ENCODE results near the gene URB1.

URB1 gene

DNA sequence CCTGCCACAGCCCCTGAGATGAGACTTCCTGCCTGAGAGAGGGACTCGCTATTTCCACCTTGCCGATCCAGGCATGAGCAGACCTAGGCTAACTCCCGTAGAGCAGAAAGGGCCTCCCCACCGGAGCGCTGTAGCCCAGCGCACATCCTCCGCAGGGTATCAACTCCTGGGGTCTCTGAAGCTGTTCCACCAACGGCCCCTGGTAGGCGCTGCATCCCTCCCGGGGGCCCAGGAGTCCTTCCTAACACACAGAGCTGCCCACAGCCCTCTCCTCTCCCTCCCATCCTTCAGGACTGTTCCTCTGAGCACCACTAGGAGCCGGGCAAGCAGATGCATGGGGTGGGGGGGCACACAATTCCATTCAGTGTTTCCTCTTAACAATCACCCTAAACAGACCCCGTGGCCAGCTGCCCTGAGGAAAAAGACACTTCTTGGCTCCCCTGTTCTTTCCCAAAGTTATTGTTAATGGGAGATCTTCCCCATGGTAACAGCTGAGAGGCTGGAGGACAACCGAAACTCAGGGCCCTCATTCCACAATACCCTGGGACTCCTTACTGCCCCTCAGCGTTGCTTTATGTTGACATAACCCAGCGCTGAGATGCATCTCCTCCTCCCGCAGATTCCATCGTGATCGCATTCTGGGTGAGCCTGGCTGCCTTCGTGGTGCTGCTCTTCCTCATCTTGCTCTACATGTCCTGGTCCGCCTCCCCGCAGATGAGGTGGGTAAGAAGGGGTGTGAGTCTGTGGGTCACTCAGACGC lies 86.6 kb downstream of the URB1 start:
- TF ChIP-seq POLR2AphosphoS5 (IDR thresholded peaks at IDR 0.05; ENCODE audit: low read depth, low read length) (no peak), FOXP2 (optimal IDR thresholded peaks at IDR 0.05; ENCODE audit: borderline replicate concordance, extremely low read depth, extremely low read length, insufficient read depth) (no peak), SIN3A (IDR thresholded peaks at IDR 0.05; ENCODE audit: borderline replicate concordance, insufficient read depth, low read length) (no peak), REST (IDR thresholded peaks at IDR 0.05; ENCODE audit: insufficient read depth in 1 of 2, low read depth in 2 of 2, low read length in 2 of 2) (no peak), TAF1 (IDR thresholded peaks at IDR 0.05; ENCODE audit: borderline replicate concordance, insufficient read depth, low read length) (no peak)

DNA sequence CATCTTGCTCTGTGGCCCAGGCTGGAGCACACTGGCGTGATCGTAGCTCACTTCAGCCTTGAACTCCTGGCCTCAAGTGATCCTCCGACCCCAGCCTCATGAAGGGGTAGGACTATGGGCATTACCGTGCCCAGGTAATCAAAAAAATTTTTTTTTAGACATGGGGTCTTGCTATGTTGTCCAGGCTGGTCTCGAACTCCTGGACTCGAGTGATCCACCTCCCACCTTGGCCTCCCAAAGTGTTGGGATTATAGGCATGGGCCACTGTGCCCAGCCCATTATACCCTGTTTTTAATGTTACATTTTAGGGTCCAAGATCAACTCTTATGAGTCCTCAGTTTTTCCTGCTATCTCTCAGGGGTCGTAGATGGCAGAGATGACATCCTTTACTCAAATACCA lies 87.8 kb downstream of the URB1 start:
- TF ChIP-seq TAF1 (IDR thresholded peaks at IDR 0.05; ENCODE audit: borderline replicate concordance, insufficient read depth, low read length) (no peak), REST (IDR thresholded peaks at IDR 0.05; ENCODE audit: insufficient read depth in 1 of 2, low read depth in 2 of 2, low read length in 2 of 2) (no peak), POLR2AphosphoS5 (IDR thresholded peaks at IDR 0.05; ENCODE audit: low read depth, low read length) (no peak), FOXP2 (optimal IDR thresholded peaks at IDR 0.05; ENCODE audit: borderline replicate concordance, extremely low read depth, extremely low read length, insufficient read depth) (no peak), SIN3A (IDR thresholded peaks at IDR 0.05; ENCODE audit: borderline replicate concordance, insufficient read depth, low read length) (no peak)

DNA sequence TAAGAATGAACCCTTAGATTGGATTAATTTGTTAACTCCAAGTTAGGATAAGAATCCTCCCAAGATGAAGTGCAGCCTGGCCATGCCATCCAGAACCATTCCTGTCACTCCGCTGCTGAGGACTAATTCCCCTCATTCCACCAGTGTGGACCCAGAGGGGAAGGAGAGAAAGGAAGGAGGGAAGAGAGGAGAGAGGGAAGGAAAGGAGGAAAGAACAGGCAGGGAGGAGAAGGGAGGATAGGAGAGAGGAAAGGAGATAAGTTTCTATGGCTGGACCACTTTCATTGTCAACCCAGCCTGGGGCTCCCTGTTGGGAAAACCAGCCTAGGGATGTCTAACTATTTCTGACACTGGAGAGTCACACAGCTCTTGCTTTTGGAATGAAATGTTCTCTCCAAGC lies 89.4 kb downstream of the URB1 start:
- TF ChIP-seq POLR2AphosphoS5 (IDR thresholded peaks at IDR 0.05; ENCODE audit: low read depth, low read length) (no peak), TAF1 (IDR thresholded peaks at IDR 0.05; ENCODE audit: borderline replicate concordance, insufficient read depth, low read length) (no peak), FOXP2 (optimal IDR thresholded peaks at IDR 0.05; ENCODE audit: borderline replicate concordance, extremely low read depth, extremely low read length, insufficient read depth) (no peak), REST (IDR thresholded peaks at IDR 0.05; ENCODE audit: insufficient read depth in 1 of 2, low read depth in 2 of 2, low read length in 2 of 2) (no peak), SIN3A (IDR thresholded peaks at IDR 0.05; ENCODE audit: borderline replicate concordance, insufficient read depth, low read length) (no peak)

- TF ChIP-seq SIN3A (IDR thresholded peaks at IDR 0.05; ENCODE audit: borderline replicate concordance, insufficient read depth, low read length) (no peak), TAF1 (IDR thresholded peaks at IDR 0.05; ENCODE audit: borderline replicate concordance, insufficient read depth, low read length) (no peak), POLR2AphosphoS5 (IDR thresholded peaks at IDR 0.05; ENCODE audit: low read depth, low read length) (no peak), FOXP2 (optimal IDR thresholded peaks at IDR 0.05; ENCODE audit: borderline replicate concordance, extremely low read depth, extremely low read length, insufficient read depth) (no peak), REST (IDR thresholded peaks at IDR 0.05; ENCODE audit: insufficient read depth in 1 of 2, low read depth in 2 of 2, low read length in 2 of 2) (no peak)
These were observed 90.3 kb downstream of the URB1 start for GRCh38 chr21:32302560-32302959.
